Mesenchymal stem cell (in vitro differentiated cells and primary cell): ENCODE measurements around the gene NDFIP1.

Experiments
- DNase-seq: peaks from one replicate; pipeline ENCODE4 v3.0.0-alpha.2; 2013
- H2AFZ ChIP-seq: one replicate; pipeline ENCODE4 v1.6.1; 2013; ENCODE audit warnings: low read depth, mild to moderate bottlenecking, control low read depth, inconsistent platforms, low read length, moderate library complexity
- H2AK5ac ChIP-seq: 2 replicates; pipeline ENCODE4 v1.6.1; 2013; ENCODE audit warnings: low read length, moderate library complexity, mild to moderate bottlenecking, inconsistent platforms; ENCODE audit not compliant: severe bottlenecking
- H2BK120ac ChIP-seq: one replicate; pipeline ENCODE4 v1.6.1; 2013; ENCODE audit warnings: low read depth, mild to moderate bottlenecking, inconsistent platforms, low read length, moderate library complexity
- H2BK12ac ChIP-seq, 2 experiments: one replicate each; pipeline ENCODE4 v1.6.1; 2013; ENCODE audit warnings: inconsistent platforms in 2 of 2, low read length in 2 of 2, mild to moderate bottlenecking in 2 of 2, moderate library complexity in 2 of 2, control low read depth in 1 of 2
- H2BK15ac ChIP-seq: one replicate; pipeline ENCODE4 v1.6.1; 2013; ENCODE audit warnings: mild to moderate bottlenecking, low read depth, inconsistent platforms; ENCODE audit not compliant: poor library complexity, severe bottlenecking
- H2BK5ac ChIP-seq: 2 replicates; pipeline ENCODE4 v1.6.1; 2013; ENCODE audit warnings: low read depth, mild to moderate bottlenecking, low read length, control low read depth, inconsistent platforms; ENCODE audit not compliant: poor library complexity, severe bottlenecking
- H3K14ac ChIP-seq, 2 experiments: one replicate each; pipeline ENCODE4 v1.6.1; 2013; ENCODE audit warnings: inconsistent platforms in 2 of 2, low read length in 2 of 2, control low read depth in 1 of 2, mild to moderate bottlenecking in 1 of 2, moderate library complexity in 1 of 2
- H3K18ac ChIP-seq, 2 experiments: one replicate each; pipeline ENCODE4 v1.6.1; 2013; ENCODE audit warnings: inconsistent platforms in 2 of 2, low read length in 2 of 2, control low read depth in 1 of 2, low read depth in 1 of 2, mild to moderate bottlenecking in 1 of 2
- H3K23ac ChIP-seq, 2 experiments: one replicate each; pipeline ENCODE4 v1.6.1; 2013; ENCODE audit warnings: inconsistent platforms in 2 of 2, low read length in 2 of 2, mild to moderate bottlenecking in 2 of 2, moderate library complexity in 2 of 2, control low read depth in 1 of 2
- H3K27ac ChIP-seq: 2 replicates; pipeline ENCODE4 v1.5.1; 2013; ENCODE audit warnings: mild to moderate bottlenecking, moderate library complexity, low read length, control low read depth, inconsistent platforms; ENCODE audit not compliant: poor library complexity, severe bottlenecking
- H3K27me3 ChIP-seq, 2 experiments: 2 replicates each; pipeline versions ENCODE4 v1.6.1 to v1.7.0; 2013; ENCODE audit warnings: low read length in 2 of 2, mild to moderate bottlenecking in 2 of 2, moderate library complexity in 2 of 2, control low read depth in 1 of 2, inconsistent platforms in 1 of 2; ENCODE audit not compliant: control insufficient read depth in 1 of 2, insufficient read depth in 1 of 2
- H3K36me3 ChIP-seq, 2 experiments: 2 replicates each; pipeline versions ENCODE4 v1.6.1 to v1.7.0; 2013; ENCODE audit warnings: low read length in 2 of 2, control low read depth in 1 of 2, inconsistent platforms in 1 of 2, low read depth in 1 of 2, mild to moderate bottlenecking in 1 of 2; ENCODE audit not compliant: insufficient read depth in 2 of 2, control insufficient read depth in 1 of 2
- H3K4ac ChIP-seq, 2 experiments: one replicate each; pipeline ENCODE4 v1.6.1; 2013; ENCODE audit warnings: inconsistent platforms in 2 of 2, low read length in 2 of 2, mild to moderate bottlenecking in 2 of 2, moderate library complexity in 2 of 2, control low read depth in 1 of 2, low read depth in 1 of 2
- H3K4me1 ChIP-seq: 2 replicates; pipeline ENCODE4 v1.6.1; 2013; ENCODE audit warnings: low read depth, low read length, control low read depth; ENCODE audit not compliant: control insufficient read depth, insufficient read depth
- H3K4me2 ChIP-seq: 2 replicates; pipeline ENCODE4 v1.6.1; 2013; ENCODE audit warnings: low read length, mild to moderate bottlenecking, inconsistent platforms; ENCODE audit not compliant: poor library complexity, severe bottlenecking
- H3K4me3 ChIP-seq, 2 experiments: 2 replicates each; pipeline versions ENCODE4 v1.5.1 to v1.7.0; 2013; ENCODE audit warnings: low read length in 2 of 2, mild to moderate bottlenecking in 2 of 2, control low read depth in 1 of 2, low read depth in 1 of 2; ENCODE audit not compliant: insufficient read depth in 1 of 2
- H3K79me1 ChIP-seq: replicated peaks from 2 replicates; pipeline ENCODE4 v1.6.1; 2013; ENCODE audit warnings: mild to moderate bottlenecking, control low read depth, low read length, inconsistent platforms; ENCODE audit not compliant: poor library complexity, severe bottlenecking
- H3K9ac ChIP-seq: 2 replicates; pipeline ENCODE4 v1.7.0; 2013; ENCODE audit warnings: mild to moderate bottlenecking, low read length, moderate library complexity
- H3K9me3 ChIP-seq: 2 replicates; pipeline ENCODE4 v1.7.0; 2013; ENCODE audit warnings: mild to moderate bottlenecking, low read length; ENCODE audit not compliant: control insufficient read depth
- H4K8ac ChIP-seq: one replicate; pipeline ENCODE4 v1.6.1; 2013; ENCODE audit warnings: inconsistent platforms, mild to moderate bottlenecking, low read length, moderate library complexity
- H4K91ac ChIP-seq: one replicate; pipeline ENCODE4 v1.6.1; 2013; ENCODE audit warnings: mild to moderate bottlenecking, low read length, inconsistent platforms
- WGBS: methylation state at CpG from one replicate; pipeline ENCODE4 v1.1.7; 2013; ENCODE audit warnings: mixed read lengths; 5-methylcytosine and 5-hydroxymethylcytosine counted together

The NDFIP1 gene

GRCh38 chr5:142150431-142150830, 41.9 kb downstream of the NDFIP1 start:
- H3K36me3 ChIP-seq = peaks cover 8 to 80% of the 10 kb centered on the region in 2 experiments
- no peaks in the 10 kb centered on the region for H3K27me3 ChIP-seq
- H3K14ac ChIP-seq = no peak overlapping the region
- no peak overlapping the region for H2BK5ac ChIP-seq
- no peak overlapping the region for H3K4me2 ChIP-seq
- no peak overlapping the region for H4K8ac ChIP-seq
- H3K4me1 ChIP-seq = no peaks in the 10 kb centered on the region
- peaks cover 3% of the 10 kb centered on the region for H3K79me1 ChIP-seq
- no peak overlapping the region for H3K9ac ChIP-seq
- H4K91ac ChIP-seq = no peak overlapping the region
- H2BK15ac ChIP-seq = no peak overlapping the region
- no peak overlapping the region for H2AFZ ChIP-seq
- no peak overlapping the region for H2BK120ac ChIP-seq
- DNase-seq = no peak
- H3K27ac ChIP-seq = no peak overlapping the region
- WGBS = 95% methylated on average over 7 of the region's 8 CpGs
- no peaks in the 10 kb centered on the region for H3K9me3 ChIP-seq
- no peak overlapping the region for H3K18ac ChIP-seq
- no peak overlapping the region for H3K4ac ChIP-seq
- H2BK12ac ChIP-seq = no peak overlapping the region
- H2AK5ac ChIP-seq = no peak overlapping the region
- H3K4me3 ChIP-seq = no peak overlapping the region
- no peak overlapping the region for H3K23ac ChIP-seq

- Histone ChIP-seq H3K27me3 (no peaks in the 10 kb centered on the region), H2BK5ac (no peak overlapping the region), H3K4me2 (no peak overlapping the region), H4K91ac (no peak overlapping the region), H2AK5ac (no peak overlapping the region), H3K4ac (no peak overlapping the region), H3K27ac (no peak overlapping the region), H3K79me1 (no peaks in the 10 kb centered on the region), H3K23ac (no peak overlapping the region), H4K8ac (no peak overlapping the region), H2BK15ac (no peak overlapping the region), H2BK12ac (no peak overlapping the region), H3K18ac (no peak overlapping the region), H3K4me3 (no peak overlapping the region), H2AFZ (no peak overlapping the region), H3K9ac (peak overlapping the region; percentile 7), H2BK120ac (no peak overlapping the region), H3K36me3 (peaks cover 5 to 78% of the 10 kb centered on the region in 2 experiments), H3K9me3 (no peaks in the 10 kb centered on the region), H3K14ac (no peak overlapping the region), H3K4me1 (no peaks in the 10 kb centered on the region)
- 0% methylated on average over 1 of the region's 3 CpGs for WGBS
- peak; percentile 76 for DNase-seq
These were observed 43.1 kb downstream of the NDFIP1 start for GRCh38 chr5:142151436-142152383.

DNA sequence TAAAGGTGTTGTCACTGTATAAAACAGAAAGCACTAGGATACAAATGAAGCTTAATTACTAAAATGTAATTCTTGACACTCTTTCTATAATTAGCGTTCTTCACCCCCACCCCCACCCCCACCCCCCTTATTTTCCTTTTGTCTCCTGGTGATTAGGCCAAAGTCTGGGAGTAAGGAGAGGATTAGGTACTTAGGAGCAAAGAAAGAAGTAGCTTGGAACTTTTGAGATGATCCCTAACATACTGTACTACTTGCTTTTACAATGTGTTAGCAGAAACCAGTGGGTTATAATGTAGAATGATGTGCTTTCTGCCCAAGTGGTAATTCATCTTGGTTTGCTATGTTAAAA, 43.8 kb downstream of the NDFIP1 start:
- Histone ChIP-seq H2BK120ac (no peak overlapping the region), H4K8ac (no peak overlapping the region), H3K27me3 (no peaks in the 10 kb centered on the region), H3K4me2 (no peak overlapping the region), H3K27ac (no peak overlapping the region), H3K36me3 (peaks cover 5 to 77% of the 10 kb centered on the region in 2 experiments), H3K14ac (no peak overlapping the region), H2AK5ac (no peak overlapping the region), H3K23ac (no peak overlapping the region), H3K4ac (no peak overlapping the region), H3K9me3 (no peaks in the 10 kb centered on the region), H3K79me1 (no peaks in the 10 kb centered on the region), H2AFZ (no peak overlapping the region), H3K18ac (no peak overlapping the region), H2BK5ac (no peak overlapping the region), H4K91ac (no peak overlapping the region), H3K9ac (peak overlapping the region; percentile 19), H2BK12ac (no peak overlapping the region), H3K4me1 (peaks cover 2% of the 10 kb centered on the region), H2BK15ac (no peak overlapping the region), H3K4me3 (no peak overlapping the region)
- no CpG with 5 or more reads among the region's 1 CpG for WGBS
- DNase-seq = peak; percentile 56

DNA sequence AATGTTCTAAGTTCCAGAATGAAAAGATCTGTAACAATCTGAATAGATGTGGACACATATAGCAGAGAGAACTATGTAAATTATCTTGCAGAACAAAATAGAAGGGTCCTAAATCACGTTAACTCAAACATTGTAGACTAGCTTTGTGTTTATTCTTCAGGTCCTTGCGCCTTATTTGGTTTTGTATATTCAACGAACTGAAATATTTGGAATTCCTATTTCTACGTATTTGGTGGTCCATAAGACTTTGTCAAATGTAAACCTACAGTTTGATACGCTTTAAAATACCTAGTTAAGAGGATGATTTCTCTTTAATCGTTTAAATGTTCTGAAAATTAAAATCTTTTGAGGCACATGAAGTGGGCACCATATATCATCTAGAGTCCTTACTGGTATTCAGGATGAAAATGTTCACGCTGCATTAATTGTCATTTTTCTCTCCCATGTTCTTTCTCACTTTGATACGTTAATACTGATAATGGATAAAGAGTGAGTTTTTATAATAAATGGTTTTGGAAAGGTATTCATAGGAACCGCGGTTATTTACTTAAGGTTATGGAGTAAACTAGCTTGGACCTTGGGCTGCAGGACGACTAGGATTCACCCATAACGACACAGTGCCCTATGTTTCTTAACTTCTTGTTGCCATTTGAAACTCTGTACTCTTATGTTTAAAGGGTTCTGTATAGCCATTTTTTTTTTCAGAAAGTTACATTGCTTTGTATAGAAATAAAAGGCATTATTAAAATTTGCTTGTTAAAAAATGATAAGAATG, 45.3 kb downstream of the NDFIP1 start:
- Histone ChIP-seq H2BK5ac (no peak overlapping the region), H3K9me3 (no peaks in the 10 kb centered on the region), H3K36me3 (peaks cover 3 to 73% of the 10 kb centered on the region in 2 experiments), H3K27me3 (no peaks in the 10 kb centered on the region), H2BK12ac (no peak overlapping the region), H2BK15ac (no peak overlapping the region), H3K9ac (no peak overlapping the region), H3K4me1 (peaks cover 2% of the 10 kb centered on the region), H2BK120ac (no peak overlapping the region), H4K8ac (no peak overlapping the region), H3K4me3 (no peak overlapping the region), H3K27ac (no peak overlapping the region), H3K14ac (no peak overlapping the region), H3K4me2 (no peak overlapping the region), H2AK5ac (no peak overlapping the region), H2AFZ (no peak overlapping the region), H3K23ac (no peak overlapping the region), H4K91ac (no peak overlapping the region), H3K4ac (no peak overlapping the region), H3K18ac (no peak overlapping the region), H3K79me1 (no peaks in the 10 kb centered on the region)
- no peak for DNase-seq
- WGBS = 83% methylated on average over 9 of the region's 12 CpGs
